ENCODE measurements around the gene SP3. TPM values are rescaled to one million over a fixed set of nuclear protein-coding genes. Genes with fewer than 3 reads are reported as not detected.
"Not testable (repeated sequence)": the region's sequence is repeated elsewhere in the genome, so short reads cannot be mapped to it uniquely, and the experiment has no call there.

SP3 gene
- total RNA-seq, 1 donor from 2014 or later, result 104 TPM

DNA sequence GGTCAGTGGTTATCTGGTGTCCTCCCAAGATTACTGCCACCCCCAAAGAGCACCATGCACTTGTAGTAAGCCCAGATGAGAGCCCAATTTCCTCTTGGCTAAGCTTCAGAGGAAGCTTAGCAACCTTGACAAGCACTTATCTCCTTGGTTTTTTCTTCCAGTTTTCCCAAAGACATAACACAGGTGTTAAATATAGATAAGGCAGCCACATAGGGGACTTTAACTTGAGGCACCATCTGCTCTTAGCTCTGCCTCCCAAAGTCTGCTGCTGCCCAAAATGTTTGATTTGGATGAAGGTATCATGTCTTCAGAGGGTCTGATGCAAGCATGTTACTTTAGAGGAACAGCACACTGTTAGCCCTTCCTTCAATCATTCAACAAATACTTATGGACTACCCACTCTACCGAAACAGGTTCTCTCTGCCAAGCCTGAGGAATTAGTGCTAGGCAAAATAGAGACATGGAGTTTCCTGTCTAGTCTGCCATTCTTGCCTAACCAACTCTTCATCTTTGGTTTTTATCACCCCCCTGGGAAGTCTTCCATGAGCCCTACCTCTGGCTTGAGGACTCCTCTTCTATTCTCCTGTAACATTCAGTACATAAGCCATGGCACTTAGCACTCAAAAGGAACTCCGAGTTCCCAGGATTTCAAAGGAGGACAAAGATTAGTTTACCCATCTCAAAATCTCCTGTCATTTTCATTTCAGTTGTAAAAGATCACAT, 73.7 kb downstream of the SP3 start:
- DNase-seq (ENCODE audit: low spot score), result no peak

DNA sequence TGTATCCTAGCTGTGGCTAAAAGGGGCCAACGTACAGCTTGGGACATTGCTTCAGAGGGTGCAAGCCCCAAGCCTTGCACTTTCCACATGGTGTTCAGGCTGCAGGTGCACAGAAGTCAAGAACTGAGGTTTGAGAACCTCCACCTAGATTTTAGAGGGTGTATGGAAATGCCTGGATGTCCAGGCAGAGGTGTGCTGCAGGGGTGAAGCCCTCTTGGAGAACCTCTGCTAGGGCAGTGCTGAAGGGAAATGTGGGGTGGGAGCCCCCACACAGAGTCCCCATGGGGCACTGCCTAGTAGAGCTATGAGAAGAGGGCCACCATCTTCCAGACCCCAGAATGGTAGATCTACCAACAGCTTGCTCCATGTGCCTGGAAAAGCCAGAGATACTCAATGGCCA, 75.7 kb downstream of the SP3 start:
- not testable (repeated sequence) for DNase-seq (ENCODE audit: low spot score)

DNA sequence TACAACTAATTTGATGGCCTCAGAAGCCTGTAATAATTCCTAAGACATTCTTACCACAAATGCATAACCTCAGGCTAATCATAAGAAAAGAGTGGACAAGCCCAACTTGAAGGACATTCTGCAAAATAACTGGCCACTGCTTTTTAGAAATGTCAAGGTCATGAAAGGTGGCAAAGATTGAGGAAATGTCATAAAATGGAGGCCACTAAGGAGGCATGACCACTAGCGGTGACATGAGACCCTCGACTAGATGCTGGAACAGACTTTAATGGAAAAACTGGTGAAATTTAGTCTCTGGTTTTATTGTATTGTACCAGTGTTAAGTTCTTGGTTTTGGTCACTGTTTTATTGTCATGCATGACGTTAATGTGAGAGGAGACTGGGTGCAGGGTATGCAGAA, 78.6 kb downstream of the SP3 start:
- DNase-seq (ENCODE audit: low spot score), result no peak

DNA sequence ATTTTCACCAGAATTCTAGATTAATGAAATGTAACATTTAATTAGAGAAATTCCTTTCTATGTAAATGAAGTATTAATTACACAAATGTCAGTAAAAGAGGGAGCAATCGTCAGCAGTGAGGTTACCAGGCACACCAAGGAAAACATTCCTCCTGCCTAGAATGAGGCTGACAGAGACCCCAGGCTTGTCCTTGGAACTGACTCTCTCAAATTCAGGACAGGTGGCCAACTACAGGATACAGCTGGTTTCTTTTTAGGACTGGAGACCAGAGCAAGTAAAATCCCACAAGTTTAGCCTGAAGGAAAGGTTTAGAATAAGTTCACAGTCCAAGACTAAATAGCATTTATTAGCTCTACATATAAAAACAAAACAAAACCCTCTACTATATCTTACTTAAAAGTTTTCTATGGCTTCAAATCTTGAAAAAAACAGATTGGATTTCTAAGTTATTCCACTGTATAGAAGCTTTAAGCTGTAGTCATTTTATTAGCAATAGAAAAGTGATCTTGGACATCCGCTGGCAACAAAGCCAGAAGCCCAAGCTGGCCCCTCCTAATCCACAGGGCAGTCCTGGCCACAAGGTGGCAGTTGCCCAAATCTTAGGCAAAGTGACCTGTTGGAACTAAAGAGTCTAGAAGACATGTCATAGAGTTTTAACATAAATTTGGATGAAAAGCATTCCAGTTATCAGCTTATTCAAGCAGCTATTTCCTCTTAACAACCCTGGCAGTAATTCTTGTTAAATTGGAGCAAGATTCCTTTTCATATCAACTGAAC, 81.0 kb downstream of the SP3 start:
- no peak for DNase-seq (ENCODE audit: low spot score)

DNA sequence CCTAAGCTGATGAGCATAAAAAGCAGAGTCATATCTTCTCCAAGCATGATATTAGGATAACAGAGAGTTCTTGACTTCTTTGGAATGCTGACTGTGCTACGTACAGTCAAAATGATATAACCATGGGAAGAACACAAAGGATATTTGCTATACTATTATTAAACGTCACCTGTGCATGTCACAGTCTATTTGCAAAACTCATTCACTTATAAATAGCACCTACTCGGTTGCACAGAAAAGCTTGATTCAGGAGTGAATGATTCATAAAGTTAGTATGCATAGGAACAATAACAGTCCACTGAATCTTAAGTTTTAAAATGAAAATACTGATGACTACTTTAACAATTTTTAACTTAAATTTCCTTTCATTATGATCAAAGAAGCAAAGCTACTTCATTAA, 83.3 kb downstream of the SP3 start:
- DNase-seq (ENCODE audit: low spot score), result no peak

DNA sequence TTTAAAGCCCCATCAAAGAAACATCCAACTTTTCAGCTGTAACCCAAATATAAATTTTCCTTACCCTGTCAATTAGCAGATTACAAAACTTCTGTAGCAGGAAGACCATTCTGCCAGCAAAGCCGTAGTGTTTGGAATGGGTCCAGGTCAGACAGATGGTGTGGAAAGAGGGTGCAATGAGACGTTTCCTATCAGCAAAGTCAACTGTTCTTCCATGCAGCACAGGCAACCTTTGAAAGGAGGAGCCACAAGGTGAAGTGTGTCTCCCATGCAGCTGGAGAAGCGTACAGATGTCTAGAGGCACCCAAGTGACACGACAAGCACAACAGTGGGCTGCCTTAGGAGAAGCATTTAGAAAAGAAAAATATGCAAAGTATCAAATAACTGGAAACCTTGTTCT, 83.7 kb downstream of the SP3 start:
- no peak for DNase-seq (ENCODE audit: low spot score)

DNA sequence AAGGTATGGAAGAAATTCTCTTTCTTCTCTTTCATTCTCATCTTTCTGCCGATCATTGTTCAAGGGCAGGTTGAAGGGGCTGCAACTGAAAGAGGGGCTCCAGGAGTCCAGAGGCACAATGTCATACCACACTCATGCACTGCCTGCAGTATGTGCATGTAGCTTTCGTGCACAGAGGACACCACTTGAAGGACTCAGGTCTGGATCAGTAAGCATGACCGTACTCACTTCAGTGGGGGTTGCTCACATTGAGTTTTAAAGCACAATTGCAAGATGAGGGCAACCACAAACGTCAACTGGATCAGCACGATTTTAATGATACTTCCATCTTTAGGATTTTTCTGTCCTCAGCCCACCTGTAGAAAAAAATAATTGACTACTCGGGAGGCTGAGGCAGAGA, 84.6 kb downstream of the SP3 start:
- no peak for DNase-seq (ENCODE audit: low spot score)

DNA sequence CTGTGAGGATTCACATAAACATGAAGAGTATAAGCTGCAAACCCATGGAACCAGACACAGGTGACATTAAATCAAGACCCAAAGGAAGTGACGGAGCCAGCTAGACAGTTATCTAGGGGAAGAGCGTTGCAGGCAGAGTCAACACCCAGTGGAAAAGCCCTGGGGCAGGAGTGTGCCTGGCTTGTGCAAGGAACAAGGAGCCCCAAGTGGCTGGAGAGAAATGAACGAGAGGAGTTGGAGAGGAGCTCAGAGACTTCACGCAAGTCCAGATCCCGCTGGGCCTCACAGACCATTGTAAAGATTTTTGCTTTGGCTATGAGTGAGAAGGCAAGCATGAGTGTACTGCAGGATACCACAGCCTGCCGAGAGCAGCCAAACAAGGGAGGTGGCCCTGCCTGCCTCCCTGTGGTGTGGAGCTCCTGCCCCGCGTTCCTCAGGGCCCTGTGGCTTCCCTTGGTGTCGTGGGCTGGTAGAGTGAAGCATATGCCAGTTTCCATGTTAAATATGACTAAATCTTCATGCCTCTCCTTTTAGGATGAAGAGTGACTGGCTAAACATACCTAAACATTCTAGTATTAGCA, 88.2 kb downstream of the SP3 start:
- DNase-seq (ENCODE audit: low spot score), result no peak

DNA sequence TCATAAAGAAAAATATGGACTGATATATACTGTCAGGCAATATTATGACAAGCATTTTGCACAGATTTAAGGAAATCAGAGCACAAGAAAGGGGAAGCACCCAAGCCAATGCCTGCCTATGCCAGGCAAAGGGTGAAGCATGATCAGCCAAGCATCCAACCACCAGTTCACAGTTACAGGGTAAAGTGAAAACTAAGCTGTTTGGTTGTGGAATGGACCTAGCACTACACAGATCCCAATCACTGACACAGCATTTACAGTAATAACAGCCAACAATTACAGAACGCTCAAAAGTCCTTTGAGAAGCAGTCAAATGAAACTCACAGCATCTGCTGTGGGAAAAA, 90.3 kb downstream of the SP3 start:
- no peak for DNase-seq (ENCODE audit: low spot score)

DNA sequence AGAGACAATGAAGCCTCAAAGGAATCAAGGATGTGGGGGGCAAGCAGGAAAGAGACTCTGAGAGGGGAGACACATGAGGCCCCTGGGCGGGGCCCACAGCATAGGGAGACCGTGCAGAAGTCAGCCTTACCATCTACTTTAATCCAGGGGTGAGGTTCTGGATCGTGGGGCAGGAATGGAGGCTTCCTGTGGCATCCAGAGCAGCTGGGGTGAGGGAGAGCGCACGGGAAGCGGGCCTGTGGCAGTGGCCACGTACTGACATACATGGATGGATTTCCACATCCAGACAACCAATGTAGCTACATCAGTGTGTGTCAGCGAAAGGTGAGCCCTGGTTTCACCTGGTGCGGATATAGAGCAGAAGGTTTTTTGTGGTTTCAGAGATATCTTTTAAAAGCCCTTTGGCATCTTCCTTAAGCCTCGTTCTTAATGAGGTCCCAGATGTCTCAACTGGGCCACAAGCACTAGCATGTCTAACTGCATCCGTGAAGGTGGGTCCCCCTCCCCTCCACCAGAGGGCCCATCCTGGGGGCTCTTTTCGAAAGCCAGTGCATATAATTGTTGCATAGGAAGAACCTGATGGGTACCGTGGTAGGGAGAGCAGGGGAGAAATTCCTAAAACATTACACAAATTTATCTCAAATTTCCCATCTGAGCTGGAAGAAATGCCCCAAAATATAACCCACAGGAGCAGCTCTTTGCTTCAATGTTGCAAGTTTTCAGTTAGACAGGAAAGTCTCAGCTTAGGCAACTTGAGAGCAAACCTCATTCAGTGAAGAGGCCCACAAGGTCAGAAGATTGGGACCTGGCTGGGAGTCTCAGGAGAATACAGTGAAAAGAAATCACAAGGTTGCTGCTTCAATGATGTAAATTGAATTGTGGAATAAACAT, 90.9 kb downstream of the SP3 start:
- no peak for DNase-seq (ENCODE audit: low spot score)

DNA sequence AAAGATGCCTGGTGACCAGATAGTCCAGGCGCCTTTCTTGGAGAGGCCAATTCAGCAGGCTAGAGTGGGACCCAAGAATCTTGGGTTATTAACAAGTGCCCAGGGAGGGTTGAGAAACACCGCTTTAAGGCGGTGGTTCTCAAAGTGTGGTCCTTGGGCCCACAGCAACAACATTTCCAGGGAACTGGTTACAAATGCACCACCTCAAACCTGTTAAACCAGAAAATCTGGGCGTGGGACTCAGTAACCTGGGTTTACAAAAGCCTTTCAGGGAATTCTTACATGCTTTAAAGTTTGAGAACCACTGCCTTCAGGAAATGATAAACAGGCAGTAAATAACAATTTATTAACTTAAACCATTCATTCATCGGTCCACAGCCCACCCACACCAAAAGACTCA, 92.5 kb downstream of the SP3 start:
- DNase-seq (ENCODE audit: low spot score), result peak; percentile 66

DNA sequence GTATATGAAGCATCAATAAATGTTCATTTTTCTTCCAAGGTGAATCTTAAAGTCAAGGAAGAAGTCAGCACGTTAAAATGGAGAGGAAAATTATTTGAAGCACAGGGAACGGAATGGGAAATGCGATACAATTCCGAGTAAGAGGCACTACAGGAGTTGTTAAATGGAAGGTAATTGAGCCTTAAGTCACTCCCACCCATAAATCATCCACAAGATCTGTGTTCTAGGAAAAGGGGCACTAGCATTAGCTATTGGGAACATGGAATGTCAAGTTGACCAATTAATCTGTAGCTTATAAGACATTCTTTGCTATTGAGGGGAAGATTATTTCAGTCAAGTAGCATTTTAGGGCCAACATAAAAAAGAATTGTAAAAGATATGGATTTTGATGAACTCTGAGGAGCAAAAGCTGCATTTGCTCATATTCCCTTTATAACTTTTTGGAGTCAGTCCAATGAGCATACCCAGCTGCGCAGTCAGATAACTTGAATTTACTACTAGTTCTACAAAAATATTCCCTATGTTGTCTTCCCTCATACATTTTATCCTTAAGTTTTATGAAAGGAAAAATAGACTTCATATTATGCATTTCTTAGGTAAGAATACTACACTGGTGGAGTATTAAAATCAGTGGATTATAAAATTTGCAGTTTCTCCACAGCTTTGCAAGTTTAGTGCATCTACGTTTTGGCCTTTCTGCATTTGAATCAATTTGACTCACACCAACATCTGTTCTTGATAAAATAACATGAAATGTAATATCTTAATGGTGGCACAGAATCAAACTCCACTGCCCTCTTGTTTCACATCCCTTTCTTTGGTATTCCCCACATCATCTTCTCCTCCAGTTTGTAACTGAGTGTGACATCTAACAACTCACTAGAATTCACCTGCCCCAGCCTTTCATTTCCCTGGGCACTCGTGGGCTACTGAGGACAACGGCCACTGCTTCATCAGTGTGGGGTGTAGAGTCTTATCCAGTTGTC, 95.6 kb downstream of the SP3 start:
- no peak for DNase-seq (ENCODE audit: low spot score)

DNA sequence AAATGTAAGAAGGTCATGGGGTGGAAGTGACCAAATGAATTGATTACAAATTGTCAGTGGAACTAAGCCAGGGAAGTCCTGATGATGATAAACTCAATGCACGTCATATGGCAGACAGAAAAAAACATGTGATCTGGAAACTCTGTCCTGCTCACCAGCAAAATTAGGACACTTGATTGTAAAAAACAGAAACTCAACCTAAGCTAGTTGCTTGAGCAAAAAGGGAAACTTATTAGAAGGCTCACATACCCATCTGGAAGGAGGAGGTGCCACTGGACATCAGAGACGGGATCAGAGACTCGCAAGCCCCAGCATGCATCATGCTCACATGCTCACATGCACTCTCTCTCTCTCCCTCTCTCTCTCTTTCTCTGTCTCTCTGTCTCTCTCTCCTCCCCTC, 96.8 kb downstream of the SP3 start:
- no peak for DNase-seq (ENCODE audit: low spot score)

DNA sequence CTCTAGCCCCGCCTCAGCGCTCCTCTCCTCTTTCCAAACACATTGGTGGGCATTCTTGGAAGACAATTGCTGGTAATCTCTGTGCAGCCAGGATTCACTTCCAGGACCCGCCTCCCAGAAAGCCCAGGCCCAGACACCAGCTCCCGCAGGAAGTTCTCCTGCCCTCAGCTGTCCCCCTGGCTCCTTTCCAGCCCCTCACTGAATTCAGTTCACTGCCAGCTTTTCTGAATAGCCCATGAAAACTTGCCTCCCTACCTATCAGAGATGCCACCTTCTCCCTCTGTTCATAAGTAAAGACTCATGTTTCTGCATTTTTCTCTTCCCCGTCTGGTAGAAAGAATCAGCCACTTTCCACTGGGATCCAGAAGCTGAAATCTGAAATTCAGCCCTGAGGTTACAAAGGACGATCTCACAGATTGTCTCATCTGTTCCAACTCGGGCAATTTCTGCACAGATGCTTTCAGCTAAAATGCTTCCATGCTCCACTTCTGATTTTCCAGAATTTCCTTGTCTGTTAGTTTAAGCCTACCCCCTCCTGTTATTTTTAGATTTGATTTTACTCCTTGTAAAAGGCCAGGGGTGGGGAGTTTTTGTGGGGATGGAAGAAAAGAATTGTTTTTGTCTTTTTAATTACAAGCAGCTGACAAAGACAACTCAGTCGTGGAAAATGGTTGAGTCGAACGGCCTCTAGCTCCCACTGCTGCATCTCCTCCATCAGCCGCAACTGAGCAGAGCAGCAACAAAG, 98.1 kb downstream of the SP3 start:
- no peak for DNase-seq (ENCODE audit: low spot score)

DNA sequence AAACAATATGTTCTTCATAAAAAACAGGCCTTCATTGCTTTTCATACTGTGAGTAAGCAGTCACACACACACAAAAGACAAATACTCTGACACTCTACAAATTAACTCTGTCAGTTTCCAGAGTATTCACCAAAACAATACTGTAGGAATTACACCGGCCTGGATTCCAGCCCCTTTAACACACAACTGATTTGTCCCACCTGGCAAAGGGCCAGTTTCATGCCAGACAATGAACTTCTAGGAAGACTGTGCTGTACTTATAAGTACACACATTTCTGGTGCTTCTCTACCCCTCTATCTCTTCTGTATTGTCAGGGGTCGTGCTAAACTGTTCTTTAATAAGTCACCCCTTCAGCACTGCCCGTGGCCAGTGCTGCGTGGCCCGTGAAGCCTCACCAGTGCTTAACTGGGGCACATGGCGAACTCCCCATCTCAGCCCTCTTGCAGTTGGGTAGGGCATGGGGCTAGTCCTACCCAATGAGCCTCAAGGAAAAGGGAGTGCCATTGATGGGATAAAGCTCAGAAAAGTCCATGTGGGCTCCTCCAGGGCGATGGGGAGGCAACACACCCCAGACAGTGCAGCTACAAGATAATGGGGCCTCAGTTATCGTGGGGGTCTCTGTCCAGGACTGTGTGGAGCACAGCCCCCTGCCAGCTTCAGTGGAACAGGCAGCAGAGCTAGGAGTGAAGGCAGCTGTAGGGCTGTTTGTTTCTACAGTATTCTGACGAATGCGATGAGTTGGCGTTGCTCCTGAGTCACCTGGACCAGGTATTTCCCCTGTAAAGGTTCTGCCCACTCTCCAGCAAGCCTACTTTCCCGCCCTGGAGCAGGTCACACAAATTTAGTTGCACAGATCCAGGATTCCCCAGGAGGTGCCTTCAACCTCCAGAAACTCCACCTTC, 99.0 kb downstream of the SP3 start:
- DNase-seq (ENCODE audit: low spot score), result no peak

DNA sequence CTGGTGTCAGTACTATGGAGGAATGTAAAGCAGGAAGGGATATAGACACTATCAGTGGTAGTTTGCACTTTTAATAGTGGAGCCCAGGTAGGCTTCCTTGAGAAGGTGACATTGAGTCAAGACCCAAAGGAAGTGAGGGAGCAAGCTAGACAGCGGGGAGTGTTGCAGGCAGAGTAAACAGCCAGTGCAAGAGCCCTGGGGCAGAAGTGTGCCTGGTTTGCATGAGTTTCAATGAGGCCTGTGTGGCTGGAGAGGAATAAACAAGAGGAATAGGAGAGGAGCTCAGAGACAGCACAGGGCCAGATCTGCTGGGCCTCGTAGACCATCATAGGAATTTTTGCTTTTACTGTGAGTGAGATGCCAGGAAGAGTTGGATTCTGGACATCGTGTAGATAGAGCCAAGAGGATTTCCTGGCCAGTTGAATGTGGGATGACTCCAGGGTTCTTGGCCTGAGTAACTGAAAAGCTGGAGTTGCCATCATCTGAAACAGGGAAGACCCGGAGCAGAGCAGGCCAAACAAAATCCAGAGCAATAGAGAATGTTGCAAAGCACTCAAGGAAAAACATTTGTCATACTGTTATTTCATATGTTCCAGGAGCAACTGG, 102.5 kb downstream of the SP3 start:
- no peak for DNase-seq (ENCODE audit: low spot score)

DNA sequence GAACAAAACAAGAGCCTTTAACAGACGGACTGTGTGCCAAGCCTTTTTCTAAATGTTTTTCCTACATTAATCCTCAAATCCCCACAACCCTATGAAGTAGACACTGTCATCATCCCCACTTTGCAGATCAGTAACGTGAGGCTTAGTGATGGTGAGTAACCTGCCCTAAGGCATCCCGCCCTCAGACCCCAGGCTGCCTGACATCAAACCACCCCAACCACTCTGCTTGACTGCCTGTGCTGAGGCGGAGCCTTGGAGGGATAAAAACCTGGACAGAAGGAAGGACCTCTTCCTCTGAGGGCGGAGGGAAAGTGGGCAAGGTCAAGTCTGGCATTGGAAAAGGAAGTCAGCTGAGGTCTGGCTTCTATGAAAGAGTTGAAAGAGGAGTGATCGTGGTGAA, 104.6 kb downstream of the SP3 start:
- DNase-seq (ENCODE audit: low spot score), result no peak

DNA sequence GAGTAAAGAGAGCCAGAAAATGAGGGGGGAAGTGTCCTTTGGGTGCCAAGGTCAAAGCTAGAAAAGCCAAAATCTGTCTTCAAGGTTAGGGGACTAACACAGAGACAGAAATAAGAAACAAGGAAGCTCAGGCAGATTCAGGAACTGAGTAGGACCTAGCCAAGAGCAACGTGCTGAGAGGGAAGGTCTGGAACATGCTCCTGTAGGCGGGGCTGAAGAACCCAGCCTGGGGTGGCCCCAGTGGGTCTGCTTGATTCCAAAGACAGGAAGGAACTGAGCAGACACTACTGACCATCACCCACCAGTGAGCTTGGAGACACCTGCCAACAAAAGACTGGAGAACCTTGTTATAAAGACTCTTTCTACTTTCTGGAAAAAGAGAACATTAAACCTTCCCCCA, 105.1 kb downstream of the SP3 start:
- no peak for DNase-seq (ENCODE audit: low spot score)

DNA sequence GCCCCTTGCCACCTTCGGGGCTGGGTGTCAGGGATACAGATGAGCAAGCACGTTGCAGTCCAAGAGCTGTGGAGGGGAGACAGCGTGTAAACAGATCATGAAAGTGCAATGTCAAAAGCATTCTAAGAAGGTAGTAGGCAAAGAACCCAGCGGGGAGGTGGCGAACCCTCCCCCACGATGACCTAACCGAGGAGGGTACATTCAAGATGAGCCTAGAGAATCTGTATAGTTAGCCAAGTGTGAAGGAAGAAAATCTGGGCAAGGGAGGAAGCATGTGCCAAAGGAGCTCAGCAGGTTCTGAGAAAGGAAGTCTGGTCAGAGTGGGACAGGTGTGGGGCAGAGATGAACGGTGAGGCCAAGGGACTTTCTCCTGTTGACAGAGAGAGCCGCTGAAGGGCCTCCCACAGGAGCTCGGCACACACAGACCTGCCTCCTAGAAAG, 106.9 kb downstream of the SP3 start:
- no peak for DNase-seq (ENCODE audit: low spot score)

Measured in ureter (tissue), 1 donor.